HepG2 (cell line): ENCODE measurements around the gene TIRAP. TPM values are rescaled to one million over a fixed set of nuclear protein-coding genes. Genes with fewer than 3 reads are reported as not detected.

Experiments
- ATAC-seq: fragments of 200-7000 bp; cut with Tn5 transposase; 3 replicates; pipeline ENCODE4 v1.9.1; 2020; ENCODE audit warnings: mild to moderate bottlenecking, moderate library complexity
- BruUV-seq: library from RNA; stranded (reverse); fragments of 400-500 nt; replicated peaks from 2 replicates; lab custom pipeline; 2021; lab: Mats Ljungman, UMichigan
- CTCF ChIA-PET: fragments of 300-600 bp; formaldehyde crosslinking; extraction: SDS; loops from one replicate; lab custom pipeline; 2021; ENCODE audit warnings: low total read pairs, inconsistent platforms, low intra/inter-chr PET ratio; lab: Yijun Ruan, JAX
- POLR2A ChIA-PET: fragments of 350-600 bp; sonication (Branson Sonifier 250); formaldehyde crosslinking; loops from one replicate; lab custom pipeline; 2020; ENCODE audit warnings: antibody characterized with exemption, inconsistent platforms; lab: Yijun Ruan, JAX
- DNase-seq: peaks from one replicate; pipeline ENCODE4 v3.0.0-alpha.2; 2015; ENCODE audit warnings: low spot score
- FAIRE-seq: peaks from 3 replicates; lab custom pipeline; 2011; peaks lifted over from hg19 to GRCh38; lab: Jason Lieb, UNC
- H2AFZ ChIP-seq: one replicate; pipeline ENCODE4 v1.6.1; 2011; ENCODE audit warnings: low read length, inconsistent platforms
- H3K27ac ChIP-seq: fragments of 300-600 bp; 3 replicates; pipeline ENCODE4 v1.8.0; 2011; ENCODE audit warnings: mixed run types, mild to moderate bottlenecking, mixed read lengths, low read length, inconsistent platforms; ENCODE audit not compliant: insufficient read depth; ENCODE audit errors: extremely low read length
- H3K27me3 ChIP-seq, 2 experiments: fragments of 200-600 bp in 1 of 2; 2 replicates in 1 of 2; 3 replicates in 1 of 2; pipeline versions ENCODE4 v1.6.0 to v1.8.0; 2011; ENCODE audit warnings: low read length in 2 of 2, mild to moderate bottlenecking in 2 of 2, moderate library complexity in 2 of 2, inconsistent platforms in 1 of 2; ENCODE audit not compliant: insufficient read depth in 2 of 2, control insufficient read depth in 1 of 2
- H3K36me3 ChIP-seq, 2 experiments: fragments of 200-600 bp in 1 of 2; replicated peaks in 1 of 2; 2 replicates in 1 of 2; 3 replicates in 1 of 2; pipeline versions ENCODE4 v1.5.1 to v1.8.0; 2011; ENCODE audit warnings: low read length in 2 of 2, inconsistent platforms in 1 of 2; ENCODE audit not compliant: insufficient read depth in 2 of 2, control insufficient read depth in 1 of 2
- H3K4me1 ChIP-seq: 2 replicates; pipeline ENCODE4 v1.5.1; 2012; ENCODE audit warnings: low read length, inconsistent platforms; ENCODE audit not compliant: insufficient read depth
- H3K4me2 ChIP-seq: 2 replicates; pipeline ENCODE4 v1.6.0; 2011; ENCODE audit warnings: low read depth, low read length, inconsistent platforms
- H3K4me3 ChIP-seq, 3 experiments: fragments of 200-600 bp in 1 of 3; sonication (generic), shearing (Covaris generic) in 1 of 3; replicated peaks in 1 of 3; 2 replicates each; pipeline ENCODE4 v1.5.1; 2011 to 2016; ENCODE audit warnings: low read length in 3 of 3, inconsistent platforms in 2 of 3, low read depth in 2 of 3, mild to moderate bottlenecking in 2 of 3, control low read depth in 1 of 3, mixed read lengths in 1 of 3; ENCODE audit not compliant: insufficient read depth in 1 of 3
- H3K79me2 ChIP-seq: one replicate; pipeline ENCODE4 v1.6.1; 2011; ENCODE audit warnings: low read length, inconsistent platforms; ENCODE audit not compliant: insufficient read depth
- H3K9ac ChIP-seq: 2 replicates; pipeline ENCODE4 v1.6.0; 2011; ENCODE audit warnings: mild to moderate bottlenecking, low read depth, low read length, inconsistent platforms; ENCODE audit not compliant: insufficient read depth
- H3K9me3 ChIP-seq: 2 replicates; pipeline ENCODE4 v1.5.1; 2012; ENCODE audit warnings: mild to moderate bottlenecking, low read length
- H4K20me1 ChIP-seq: 2 replicates; pipeline ENCODE4 v1.6.0; 2011; ENCODE audit warnings: inconsistent platforms, mild to moderate bottlenecking, low read length, moderate library complexity; ENCODE audit not compliant: insufficient read depth
- ADNP ChIP-seq: sonication (generic); formaldehyde crosslinking; IDR thresholded peaks from 2 replicates; pipeline ENCODE4 v1.4.0; 2020; ENCODE audit warnings: missing genetic modification reagents
- AGO2 ChIP-seq: fragments of 200-400 bp; formaldehyde crosslinking; optimal IDR thresholded peaks from 2 replicates; pipeline ENCODE3; 2017; ENCODE audit warnings: mild to moderate bottlenecking, low read depth, low read length, moderate library complexity
- HMG20A ChIP-seq: IDR thresholded peaks from 2 replicates; pipeline ENCODE4 v1.6.1; 2016; ENCODE audit warnings: borderline replicate concordance
- PRDM10 ChIP-seq: sonication (generic); formaldehyde crosslinking; IDR thresholded peaks from 2 replicates; pipeline ENCODE4 v1.4.0; 2020; ENCODE audit warnings: low read depth, missing genetic modification reagents
- ZFP36 ChIP-seq: fragments of 150-350 bp; IDR thresholded peaks from 2 replicates; pipeline ENCODE4 v1.6.1; 2018; ENCODE audit warnings: borderline replicate concordance, low read length, low read depth; ENCODE audit not compliant: partially characterized antibody
- WGBS: methylation state at CpG from one replicate; pipeline ENCODE4 v1.1.6; 2017; ENCODE audit warnings: low lambda C conversion rate; 5-methylcytosine and 5-hydroxymethylcytosine counted together
- in situ Hi-C: cut with HindIII; loops from 2 replicates; pipeline ENCODE4 v1.10.0; 2017; ENCODE audit warnings: low pct_unique_long_range_greater_than_20kb; ENCODE audit not compliant: extremely low pct_ligation_motif_present
- intact Hi-C: fragments of 100-400 bp; cut with micrococcal nuclease; formaldehyde crosslinking; loops from one replicate; pipeline ENCODE4 v1.10.0; 2022; ENCODE audit not compliant: unreplicated experiment
- polyA plus RNA-seq, 8 experiments: library from polyadenylated mRNA; depleted of rRNA in 3 of 8; stranded (reverse) in 7 of 8; unstranded in 1 of 8; fragments of >200 nt; fragmentation: Illumina TruSeq in 4 of 8; extraction: Trizol in 4 of 8; gene quantifications; 2 replicates each; pipeline versions ENCODE4 v1.2.1 to v1.2.3, GENCODE V29; 2011 to 2016; ENCODE audit warnings: low read depth in 4 of 8, missing spikeins in 1 of 8, mixed read lengths in 1 of 8; ENCODE audit not compliant: insufficient read depth in 1 of 8
- total RNA-seq, 5 experiments: library from RNA; depleted of rRNA; stranded (reverse); fragments of >200 nt; fragmentation: Illumina TruSeq; extraction: Trizol; gene quantifications; 2 replicates each; pipeline ENCODE4 v1.2.3, GENCODE V29; 2016; ENCODE audit warnings: low read depth in 1 of 5

Gene TIRAP
- total and polyA plus RNA-seq, 2 of the 13 experiments (the other 11 are each of a cell fraction or from before 2014, with no cell fraction given) = 5.4 to 5.7 TPM

GRCh38 chr11:126327281-126328000, 44.5 kb downstream of the TIRAP start (continued):
- no peak for TF ChIP-seq HMG20A (CRISPR knock-in tag)
- no peak for TF ChIP-seq ADNP (CRISPR knock-in tag)

GRCh38 chr11:126328001-126328390, 45.1 kb downstream of the TIRAP start:
- FAIRE-seq (no peak), DNase-seq (no peak), ATAC-seq (peak; percentile 20; the same call in 2 of the 3 replicates)
- no peak overlapping the region for H3K9ac ChIP-seq
- H2AFZ ChIP-seq = no peak overlapping the region
- H3K79me2 ChIP-seq = no peaks in the 10 kb centered on the region
- TF ChIP-seq ZFP36 (no peak), PRDM10 (CRISPR knock-in tag) (no peak), AGO2 (peak; percentile 22)
- no peaks in the 10 kb centered on the region for H4K20me1 ChIP-seq
- H3K4me3 ChIP-seq = no peak overlapping the region
- peaks cover 11% of the 10 kb centered on the region for H3K4me1 ChIP-seq
- in situ Hi-C loops = no loop called here
- peaks cover 4 to 8% of the 10 kb centered on the region in 2 experiments; a peak in 3 of 5 replicates for H3K36me3 ChIP-seq
- no TSS peak for BruUV-seq
- WGBS = 94% methylated on average over 20 of the region's 20 CpGs
- H3K4me2 ChIP-seq = no peak overlapping the region
- H3K27me3 ChIP-seq = no peaks in the 10 kb centered on the region
- intact Hi-C loops = no loop called here
- CTCF ChIA-PET = no interaction called here
- no peak overlapping the region for H3K27ac ChIP-seq
- no peaks in the 10 kb centered on the region for H3K9me3 ChIP-seq
- POLR2A ChIA-PET = interaction anchor here (0.6 kb wide), 1 partner anchor 29 kb away, joined by 3 read pairs; no protein-coding TSS in a partner anchor
